GM18951 (cell line): Measurements from ENCODE around the gene ZNF618.

ENCODE experiments used
- POLR2A ChIP-seq: IDR thresholded peaks from 4 replicates; pipeline ENCODE4 v1.6.1; 2011; ENCODE audit warnings: mild to moderate bottlenecking; ENCODE audit not compliant: insufficient read length, insufficient read depth; ENCODE audit errors: extremely low read depth
- in situ Hi-C: fragments of 300-500 bp; cut with MboI; formaldehyde crosslinking; loops from one replicate; pipeline ENCODE4 v1.12.0; 2022; ENCODE audit warnings: low sequenced_read_pairs, mixed read lengths, inconsistent platforms; ENCODE audit not compliant: unreplicated experiment

The ZNF618 gene

GRCh38 chr9:113955076-113955752 is 79.1 kb downstream of the ZNF618 start:
- in situ Hi-C loops, result no loop called here
- no peak for TF ChIP-seq POLR2A

DNA sequence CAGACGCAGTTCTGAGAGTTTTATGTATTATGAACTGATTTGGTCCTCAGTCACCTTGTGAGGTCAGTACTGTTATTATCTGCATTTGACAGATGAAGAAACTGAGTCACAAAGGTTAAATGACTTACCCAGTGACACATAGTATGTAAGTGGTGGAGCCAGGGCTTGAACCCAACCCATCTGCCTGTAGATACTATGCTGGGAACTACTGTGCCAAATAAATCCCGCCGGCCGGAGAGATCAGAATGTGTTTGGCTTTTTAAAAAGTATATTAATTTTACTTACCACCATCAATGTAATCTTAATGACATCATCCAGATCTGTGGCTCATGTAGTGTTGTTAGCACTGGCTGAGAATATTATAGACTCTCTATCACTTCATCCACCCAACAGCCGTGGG is 80.8 kb downstream of the ZNF618 start:
- in situ Hi-C loops, result no loop called here
- TF ChIP-seq POLR2A, result no peak

DNA sequence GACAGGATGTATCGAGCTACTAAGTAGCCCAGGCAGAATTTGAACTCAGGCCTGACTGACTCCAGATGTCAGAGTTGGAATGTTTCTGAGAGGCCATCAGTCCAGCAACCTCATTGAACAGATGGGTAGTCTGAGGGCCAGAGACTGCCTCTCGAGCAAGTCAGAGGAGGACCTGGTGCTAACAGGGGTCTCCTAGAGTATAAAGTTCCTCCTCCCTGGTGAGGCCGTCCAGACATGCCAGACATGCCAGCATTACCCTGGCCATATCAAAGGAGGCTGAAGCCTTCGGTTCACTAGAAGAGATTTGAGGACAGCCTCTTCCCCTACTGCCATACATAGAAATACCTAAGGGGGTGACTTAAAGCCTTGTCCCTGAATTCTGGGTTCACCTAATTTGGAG is 81.2 kb downstream of the ZNF618 start:
- no peak for TF ChIP-seq POLR2A
- in situ Hi-C loops, result no loop called here

DNA sequence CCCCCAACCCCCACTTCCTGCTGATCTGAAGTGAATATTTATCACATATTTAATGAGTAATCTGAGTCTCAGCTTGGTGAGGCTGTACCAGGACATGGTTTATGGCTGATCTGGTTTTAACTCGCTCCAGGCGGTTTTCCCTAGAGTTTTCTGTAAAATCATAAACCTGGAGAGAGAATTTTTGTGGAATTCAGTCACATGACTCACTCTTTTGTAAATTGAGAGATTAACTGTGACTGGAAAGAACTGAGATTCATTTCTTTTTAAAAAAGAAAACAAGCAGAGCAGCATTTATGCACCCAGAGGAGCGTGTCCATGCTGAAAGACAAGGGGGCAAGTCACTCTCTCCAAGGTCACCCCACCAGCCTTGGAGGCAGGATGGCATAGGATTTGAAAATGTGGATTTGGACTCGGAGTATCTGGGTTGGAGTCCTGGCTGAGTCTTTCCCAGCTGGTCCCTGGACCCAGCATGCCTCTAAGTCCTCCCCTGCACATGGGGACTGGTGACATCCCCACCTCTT is 81.8 kb downstream of the ZNF618 start:
- in situ Hi-C loops, result no loop called here
- no peak for TF ChIP-seq POLR2A

- in situ Hi-C loops, result no loop called here
- TF ChIP-seq POLR2A, result no peak
Observed at GRCh38 chr9:113958556-113958955, 82.4 kb downstream of the ZNF618 start.

DNA sequence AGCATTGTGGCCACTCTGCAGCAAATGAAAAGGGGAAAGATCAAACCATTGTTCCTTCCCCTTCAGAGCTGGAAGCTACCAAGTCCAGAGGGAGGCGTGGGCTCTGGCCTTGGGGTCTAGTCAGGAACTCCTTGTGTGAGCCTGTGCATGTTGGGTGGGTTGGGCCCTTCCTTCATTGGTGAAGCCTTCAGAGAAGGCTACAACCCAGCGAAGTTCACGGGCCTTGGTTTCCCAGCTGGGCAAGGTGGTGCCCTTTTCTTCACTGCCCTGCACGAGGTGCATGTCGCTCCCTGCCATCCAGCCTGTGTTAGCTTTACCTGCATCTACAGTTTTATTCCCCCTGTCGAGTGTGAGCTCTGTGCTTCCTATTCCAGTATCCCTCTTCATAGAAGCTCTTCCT is 84.7 kb downstream of the ZNF618 start:
- in situ Hi-C loops, result no loop called here
- TF ChIP-seq POLR2A, result no peak

DNA sequence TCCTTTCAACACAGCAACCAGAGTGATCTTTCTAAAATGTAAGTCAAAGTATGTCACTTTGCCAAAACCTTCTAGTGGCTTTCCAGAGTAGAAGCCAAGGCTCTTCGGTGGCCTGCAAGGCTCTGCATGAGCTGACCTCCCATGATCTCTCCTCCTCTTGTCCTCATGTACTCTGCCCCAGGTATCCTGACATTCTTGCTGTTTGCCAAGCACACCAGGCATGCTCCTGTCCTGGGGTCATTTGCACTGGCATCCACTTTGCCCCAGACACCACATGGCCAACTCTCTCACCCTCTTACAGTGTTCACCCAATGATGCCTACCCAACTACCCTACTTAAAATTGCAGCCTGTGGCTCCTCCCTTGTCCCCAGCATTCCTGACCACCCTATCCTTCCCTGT is 86.3 kb downstream of the ZNF618 start:
- in situ Hi-C loops, result no loop called here
- TF ChIP-seq POLR2A, result no peak

DNA sequence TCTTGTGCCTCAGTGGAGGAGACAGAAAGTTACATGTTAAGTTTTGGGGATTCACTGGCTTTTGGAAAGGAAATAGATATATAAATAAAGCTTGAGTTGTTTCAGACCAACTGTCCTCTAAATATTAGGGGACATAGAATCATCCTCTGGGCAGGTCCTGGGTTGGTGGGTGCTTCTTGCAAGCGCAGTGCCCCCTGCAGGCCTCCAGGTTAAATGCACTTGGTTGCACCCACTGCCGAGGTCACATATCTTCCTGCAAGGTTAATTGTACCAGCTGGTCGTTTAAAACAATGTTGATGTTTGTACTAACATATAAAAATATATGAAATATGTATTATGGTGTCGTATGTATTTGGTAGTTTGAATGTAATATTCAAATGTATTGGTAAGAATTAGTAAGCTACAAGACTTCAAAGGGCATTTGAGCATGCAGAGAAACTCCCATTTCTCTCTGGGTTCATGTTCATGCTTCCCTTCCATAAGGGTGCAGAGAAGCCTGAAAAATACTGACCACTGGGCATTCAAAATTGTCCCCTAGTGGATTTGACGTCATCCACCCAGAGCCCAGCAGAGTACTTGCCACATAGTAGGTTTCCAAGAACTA is 87.0 kb downstream of the ZNF618 start:
- in situ Hi-C loops, result no loop called here
- TF ChIP-seq POLR2A, result no peak

DNA sequence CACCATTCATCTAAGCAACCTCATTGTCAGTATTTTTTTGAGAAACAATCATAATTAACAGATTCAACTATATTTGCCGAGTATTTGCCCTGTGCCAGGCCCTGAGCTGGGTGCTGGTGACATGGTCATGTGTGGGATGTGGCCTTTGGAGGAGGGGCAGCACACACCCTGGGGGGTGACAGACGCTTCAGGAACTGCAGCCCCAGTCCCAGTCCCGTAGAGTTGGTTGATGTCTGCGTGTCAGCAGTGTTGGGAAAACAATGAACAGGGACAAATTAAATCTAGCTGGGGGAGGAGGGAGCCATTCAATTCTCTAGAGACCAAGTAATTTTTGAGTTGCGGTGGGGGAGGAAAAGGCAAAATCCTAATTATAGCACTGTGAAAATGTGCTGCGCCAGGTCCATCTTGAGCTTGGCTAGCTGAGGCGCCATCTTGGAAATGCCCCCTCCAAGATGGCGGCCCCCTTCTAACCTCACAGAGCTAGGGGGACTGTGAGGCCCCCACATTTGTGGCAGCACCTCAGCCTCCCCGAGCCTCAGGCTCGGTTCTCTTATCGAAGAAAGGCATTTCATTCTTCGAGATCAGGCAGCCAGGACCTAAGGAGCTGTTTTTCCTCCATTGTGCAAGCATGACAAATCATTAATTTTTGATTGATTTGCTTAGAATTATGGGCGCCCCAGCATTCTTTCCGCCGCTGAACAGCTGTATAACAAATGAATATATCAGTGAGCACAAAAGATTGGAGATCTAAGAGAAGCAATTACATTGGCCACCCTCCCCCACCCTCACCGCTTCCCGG is 87.8 kb downstream of the ZNF618 start:
- no peak for TF ChIP-seq POLR2A
- in situ Hi-C loops, result no loop called here

GRCh38 chr9:113964495-113965170 is 88.5 kb downstream of the ZNF618 start:
- in situ Hi-C loops, result no loop called here
- no peak for TF ChIP-seq POLR2A

DNA sequence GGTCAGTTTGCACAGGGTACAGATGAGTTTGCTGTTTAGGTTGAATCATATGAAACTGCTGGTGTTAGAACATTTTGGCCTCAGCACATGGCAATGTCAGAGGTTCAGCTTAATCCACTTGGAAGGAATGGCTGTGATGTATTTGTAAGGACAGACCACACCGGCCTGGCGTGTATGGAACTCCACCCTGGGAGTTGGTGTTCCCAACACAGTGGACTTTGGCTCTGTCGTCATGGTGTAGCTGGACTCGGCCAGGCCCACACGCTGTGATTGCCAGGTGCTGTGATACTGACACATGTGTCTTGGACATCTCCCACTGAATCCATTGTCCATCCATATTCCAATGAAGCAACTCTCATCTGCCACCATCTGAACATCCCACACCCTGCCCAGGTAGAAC is 90.3 kb downstream of the ZNF618 start:
- TF ChIP-seq POLR2A, result no peak
- in situ Hi-C loops, result no loop called here

GRCh38 chr9:113967380-113967779 is 91.3 kb downstream of the ZNF618 start:
- in situ Hi-C loops, result no loop called here
- TF ChIP-seq POLR2A, result no peak

DNA sequence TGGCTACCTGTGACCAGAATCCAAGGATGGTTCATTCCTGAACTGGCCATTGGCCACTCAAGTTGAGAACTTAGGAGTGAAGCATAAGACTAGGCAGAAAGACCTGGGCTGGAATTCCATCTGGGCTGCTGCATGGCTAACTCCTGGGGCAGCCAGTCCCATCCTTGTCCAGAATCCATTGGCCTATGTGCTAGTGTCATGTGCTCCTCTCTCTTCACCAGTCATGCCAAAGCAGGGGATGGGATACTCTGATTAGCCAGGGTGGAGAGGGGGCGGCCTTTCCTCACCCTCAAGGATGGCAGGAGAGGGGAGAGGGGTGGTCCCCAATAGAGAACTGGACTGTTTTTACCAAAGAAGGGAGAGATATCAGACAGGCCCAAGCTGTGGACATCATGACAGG is 93.2 kb downstream of the ZNF618 start:
- in situ Hi-C loops, result no loop called here
- TF ChIP-seq POLR2A, result no peak
